HEK293T (cell line): ENCODE results near the gene CIDEB.

ENCODE experiments used
- BHLHE40 ChIP-seq: fragments of 450-650 bp; IDR thresholded peaks from 2 replicates; pipeline ENCODE4 v1.6.1; 2016; ENCODE audit warnings: mild to moderate bottlenecking, moderate library complexity, borderline replicate concordance
- FOXA1 ChIP-seq: fragments of 450-650 bp; IDR thresholded peaks from 2 replicates; pipeline ENCODE4 v1.6.1; 2016; ENCODE audit warnings: mild to moderate bottlenecking
- FOXK2 ChIP-seq: fragments of 450-650 bp; IDR thresholded peaks from 2 replicates; pipeline ENCODE4 v1.6.1; 2016; ENCODE audit warnings: mild to moderate bottlenecking
- LEF1 ChIP-seq: fragments of 450-650 bp; IDR thresholded peaks from 2 replicates; pipeline ENCODE4 v1.6.1; 2017; ENCODE audit warnings: mild to moderate bottlenecking, borderline replicate concordance
- NFRKB ChIP-seq: fragments of 450-650 bp; IDR thresholded peaks from 2 replicates; pipeline ENCODE4 v1.6.1; 2016; ENCODE audit warnings: mild to moderate bottlenecking, moderate library complexity
- SP1 ChIP-seq: fragments of 450-650 bp; IDR thresholded peaks from 2 replicates; pipeline ENCODE4 v1.6.1; 2017
- SUZ12 ChIP-seq: fragments of 450-650 bp; IDR thresholded peaks from 2 replicates; pipeline ENCODE4 v1.6.1; 2016; ENCODE audit warnings: mild to moderate bottlenecking

DNA sequence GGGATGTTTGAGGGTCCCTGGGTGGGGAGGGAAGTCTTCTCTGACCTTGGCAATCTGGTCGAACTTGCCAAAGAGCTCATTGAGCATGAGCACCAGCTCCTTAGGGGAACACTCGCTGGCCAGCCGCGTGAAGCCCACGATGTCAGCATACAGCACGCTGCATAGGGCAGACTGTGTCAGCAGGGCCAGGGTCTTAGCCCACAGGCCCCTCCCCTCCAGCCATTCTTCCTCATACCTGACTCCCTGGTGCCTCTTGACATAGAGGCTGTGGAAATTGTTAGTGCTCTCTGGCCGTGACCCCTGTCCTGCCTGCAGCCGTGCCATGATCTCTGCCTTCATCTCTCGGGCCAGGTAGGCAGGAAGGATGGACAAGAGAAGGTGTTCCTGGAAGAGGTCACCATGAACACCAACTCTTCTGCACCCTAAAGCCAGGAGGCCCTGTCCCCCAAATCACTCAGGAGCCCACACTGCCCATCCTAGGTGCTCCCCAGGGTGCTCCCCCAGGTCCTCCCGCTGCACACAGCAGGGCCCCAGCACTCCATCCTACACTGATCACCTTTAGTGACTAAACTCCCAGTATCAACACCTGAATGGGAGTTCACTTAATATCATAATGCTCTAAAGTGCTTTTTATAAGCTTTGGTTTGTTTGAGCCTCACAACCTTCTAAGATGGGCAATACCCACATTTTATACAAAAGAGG, 23.3 kb upstream of the CIDEB start:
- TF ChIP-seq SUZ12 (no peak), FOXK2 (no peak), NFRKB (no peak), LEF1 (no peak), FOXA1 (no peak), BHLHE40 (no peak), SP1 (no peak)
